ENCODE data around the gene TIE1. TPM values are rescaled to one million over a fixed set of nuclear protein-coding genes. Genes with fewer than 3 reads are reported as not detected.

TIE1 gene
- total RNA-seq, 2 experiments from 2014 or later: not detected

DNA sequence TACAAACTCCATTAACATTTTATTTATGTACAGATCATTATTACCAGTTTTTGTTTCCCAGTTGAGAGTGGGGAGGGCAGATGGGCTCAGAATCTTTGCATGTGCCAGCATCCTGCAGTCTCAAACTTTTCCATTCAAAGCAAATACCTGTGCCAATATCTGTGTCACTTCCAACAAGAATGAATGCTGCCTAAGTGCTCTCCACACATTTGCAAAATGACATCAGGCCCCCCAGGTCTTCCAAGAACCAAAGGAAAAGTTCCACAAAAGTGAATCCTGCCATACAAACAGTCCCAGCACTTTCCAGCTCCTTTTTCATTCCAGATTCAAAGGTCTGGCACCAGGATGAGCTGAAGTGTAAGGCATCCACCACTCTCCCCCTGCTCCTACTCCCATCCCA is 1.7 kb upstream of the TIE1 start:
- ATAC-seq: no peak
- Mint-ChIP-seq H3K9me3 (ENCODE audit: low read depth) (no peaks in the 10 kb centered on the region), H3K27ac (no peak overlapping the region), H3K4me3 (no peak overlapping the region), H3K36me3 (ENCODE audit: low read depth) (no peaks in the 10 kb centered on the region), H3K27me3 (no peaks in the 10 kb centered on the region), H3K4me1 (peaks cover 19% of the 10 kb centered on the region)
- intact Hi-C loops (cut with DNase I, micrococcal nuclease): no loop called here
- ChIA-PET CTCF (no interaction called here), POLR2A (no interaction called here)
- DNase-seq: no peak

DNA sequence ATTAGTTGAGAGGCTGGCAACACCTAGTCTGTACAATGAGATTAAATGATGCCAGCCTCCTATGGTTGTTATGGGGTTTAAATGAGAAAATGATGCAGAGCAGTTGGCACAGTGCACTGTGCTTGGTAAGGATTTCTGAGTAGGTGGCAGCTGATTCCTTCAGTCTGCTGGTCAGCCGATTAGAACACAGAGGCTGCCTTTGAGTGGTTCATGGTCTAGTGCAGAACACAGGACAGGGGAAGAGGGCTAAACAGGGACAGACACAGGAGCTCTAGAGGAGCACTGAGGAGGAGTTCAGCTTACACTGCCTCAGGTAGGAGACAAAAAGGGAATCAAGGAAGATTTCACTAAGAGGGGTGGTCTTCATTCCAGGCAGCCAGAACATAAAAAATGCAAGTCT is 1.4 kb downstream of the TIE1 start:
- intact Hi-C loops (cut with DNase I, micrococcal nuclease): no loop called here
- DNase-seq: no peak
- Mint-ChIP-seq H3K4me3 (no peak overlapping the region), H3K27ac (no peak overlapping the region), H3K9me3 (ENCODE audit: low read depth) (no peaks in the 10 kb centered on the region), H3K36me3 (ENCODE audit: low read depth) (no peaks in the 10 kb centered on the region), H3K4me1 (no peaks in the 10 kb centered on the region), H3K27me3 (no peaks in the 10 kb centered on the region)
- ATAC-seq: no peak
- CTCF ChIA-PET: no interaction called here
- POLR2A ChIA-PET: no interaction called here

DNA sequence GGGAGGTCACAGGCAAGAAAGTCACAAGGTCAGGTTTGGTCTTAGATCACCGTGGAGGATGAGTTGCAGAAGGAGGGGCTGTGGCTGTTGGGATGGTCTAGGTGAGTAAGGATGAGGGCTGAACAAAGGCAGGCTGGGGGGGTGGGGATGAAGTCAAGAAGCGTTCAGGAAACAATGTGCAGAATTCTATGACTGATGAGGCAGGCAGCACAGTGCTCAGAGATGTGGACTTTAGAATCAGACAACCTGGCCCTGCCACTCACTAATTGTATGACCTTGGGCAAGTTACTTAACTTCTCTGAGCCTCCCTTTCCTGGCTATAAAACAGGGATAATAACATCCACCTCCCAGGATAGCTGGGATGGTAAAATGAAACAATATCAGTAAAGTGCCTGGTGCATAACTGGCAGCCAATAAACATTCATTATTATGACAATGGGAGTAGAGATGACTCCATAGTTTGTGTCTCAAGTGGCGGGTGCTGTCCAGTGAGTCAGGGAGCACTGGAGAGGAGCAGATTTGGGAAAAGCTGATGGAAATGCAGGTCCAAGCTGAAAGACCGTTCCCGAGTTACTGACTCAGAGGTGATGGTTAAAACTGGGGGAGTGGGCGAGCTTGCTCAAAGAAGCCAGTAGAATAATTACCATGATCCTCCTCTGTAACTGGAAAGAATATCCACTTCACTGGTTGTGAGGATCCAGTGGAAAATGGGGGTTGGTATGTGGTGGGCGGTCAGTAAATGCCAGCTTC is 2.1 kb downstream of the TIE1 start:
- Mint-ChIP-seq H3K4me1 (no peaks in the 10 kb centered on the region), H3K36me3 (ENCODE audit: low read depth) (no peaks in the 10 kb centered on the region), H3K27me3 (no peaks in the 10 kb centered on the region), H3K4me3 (no peak overlapping the region), H3K27ac (no peak overlapping the region), H3K9me3 (ENCODE audit: low read depth) (no peaks in the 10 kb centered on the region)
- intact Hi-C loops (cut with DNase I, micrococcal nuclease): no loop called here
- CTCF ChIA-PET: interaction anchor here (1.3 kb wide), 1 partner anchor 27 kb away, joined by 4 read pairs; no protein-coding TSS in a partner anchor
- ATAC-seq (no peak), DNase-seq (no peak)
- POLR2A ChIA-PET: no interaction called here

DNA sequence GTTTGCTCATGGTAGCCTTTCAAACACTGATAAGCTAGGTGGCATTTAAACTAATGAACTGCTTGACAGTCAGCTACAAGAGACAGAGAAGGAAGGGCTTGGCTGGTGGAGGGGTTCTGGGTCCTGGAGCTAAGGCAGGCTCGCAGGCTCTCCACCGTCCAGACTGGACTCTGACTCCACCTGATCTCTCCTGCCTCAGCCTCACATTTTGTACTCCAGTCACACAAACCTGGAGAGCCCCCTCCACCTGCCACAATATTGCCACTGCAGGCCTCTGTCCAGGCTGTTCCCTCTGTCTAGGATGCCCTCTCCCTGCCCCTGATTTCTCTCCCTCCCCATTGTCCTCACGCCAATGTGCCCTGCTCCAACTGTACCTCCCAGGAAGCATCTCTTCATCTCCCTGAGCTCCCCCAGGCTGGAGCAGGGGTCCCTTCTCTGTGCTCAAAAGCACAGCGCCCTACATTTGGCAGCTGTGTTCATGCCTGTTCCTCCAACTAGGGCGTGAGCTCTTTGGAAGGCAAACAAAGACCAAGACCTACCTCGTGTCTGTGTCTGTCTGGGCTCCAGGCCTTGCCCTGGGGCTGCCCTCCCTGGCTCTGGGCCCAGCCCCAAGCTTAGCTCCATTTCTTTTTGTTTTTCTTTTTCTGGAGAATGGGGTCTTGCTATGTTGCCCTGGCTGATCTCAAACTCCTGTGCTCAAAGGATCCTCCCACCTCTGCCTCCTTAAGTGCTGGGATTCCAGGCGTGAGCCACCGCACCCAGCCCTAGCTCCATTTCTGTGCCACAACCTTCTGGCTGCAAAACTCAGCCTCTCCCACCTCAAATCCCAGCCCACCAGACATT is 2.9 kb downstream of the TIE1 start:
- ATAC-seq (no peak), DNase-seq (no peak)
- intact Hi-C loops (cut with DNase I, micrococcal nuclease): no loop called here
- Mint-ChIP-seq H3K36me3 (ENCODE audit: low read depth) (no peaks in the 10 kb centered on the region), H3K4me1 (no peaks in the 10 kb centered on the region), H3K27me3 (no peaks in the 10 kb centered on the region), H3K9me3 (ENCODE audit: low read depth) (no peaks in the 10 kb centered on the region), H3K27ac (no peak overlapping the region), H3K4me3 (no peak overlapping the region)
- ChIA-PET POLR2A (no interaction called here), CTCF (interaction anchor here (0.8 to 1.3 kb wide), 2 partner anchors 26 to 59 kb away, joined by 3 to 4 read pairs; no protein-coding TSS in a partner anchor)

DNA sequence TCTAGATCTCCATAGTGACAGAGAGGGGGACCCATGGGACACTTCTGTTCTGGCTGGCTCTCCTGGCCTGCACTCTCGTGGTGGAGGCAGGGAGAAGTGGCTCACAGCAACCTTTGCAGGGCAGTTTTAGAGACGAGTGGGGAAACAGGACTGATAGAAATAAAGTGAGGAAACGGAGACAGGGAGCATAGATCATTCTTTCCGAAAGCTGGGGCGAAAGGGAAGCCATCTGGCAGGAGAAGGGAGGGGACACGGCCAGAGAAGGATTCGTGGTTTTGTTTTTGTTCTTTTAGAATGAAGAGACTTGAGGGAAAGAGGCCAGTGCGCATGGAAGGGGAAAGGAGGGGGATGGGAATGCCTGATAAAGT is 3.5 kb downstream of the TIE1 start:
- Mint-ChIP-seq H3K27ac (no peak overlapping the region), H3K4me3 (no peak overlapping the region), H3K36me3 (ENCODE audit: low read depth) (no peaks in the 10 kb centered on the region), H3K27me3 (no peaks in the 10 kb centered on the region), H3K4me1 (no peaks in the 10 kb centered on the region), H3K9me3 (ENCODE audit: low read depth) (no peaks in the 10 kb centered on the region)
- DNase-seq: no peak
- intact Hi-C loops (cut with DNase I, micrococcal nuclease): no loop called here
- POLR2A ChIA-PET: no interaction called here
- no peak for ATAC-seq
- CTCF ChIA-PET: interaction anchor here (1.3 kb wide), 1 partner anchor 26 kb away, joined by 4 read pairs; no protein-coding TSS in a partner anchor

DNA sequence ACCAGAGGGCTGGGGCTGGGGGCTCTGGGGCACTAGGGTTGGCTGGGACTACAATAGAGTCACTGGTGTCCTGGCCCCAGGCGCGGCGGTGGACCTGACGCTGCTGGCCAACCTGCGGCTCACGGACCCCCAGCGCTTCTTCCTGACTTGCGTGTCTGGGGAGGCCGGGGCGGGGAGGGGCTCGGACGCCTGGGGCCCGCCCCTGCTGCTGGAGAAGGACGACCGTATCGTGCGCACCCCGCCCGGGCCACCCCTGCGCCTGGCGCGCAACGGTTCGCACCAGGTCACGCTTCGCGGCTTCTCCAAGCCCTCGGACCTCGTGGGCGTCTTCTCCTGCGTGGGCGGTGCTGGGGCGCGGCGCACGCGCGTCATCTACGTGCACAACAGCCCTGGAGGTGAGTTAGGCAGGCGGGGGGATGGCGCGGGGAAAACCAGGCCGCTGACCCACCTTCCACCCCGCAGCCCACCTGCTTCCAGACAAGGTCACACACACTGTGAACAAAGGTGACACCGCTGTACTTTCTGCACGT is 4.1 kb downstream of the TIE1 start:
- ChIA-PET CTCF (no interaction called here), POLR2A (no interaction called here)
- no peak for ATAC-seq
- DNase-seq: no peak
- Mint-ChIP-seq H3K36me3 (ENCODE audit: low read depth) (no peaks in the 10 kb centered on the region), H3K4me3 (no peak overlapping the region), H3K9me3 (ENCODE audit: low read depth) (no peaks in the 10 kb centered on the region), H3K27me3 (no peaks in the 10 kb centered on the region), H3K4me1 (no peaks in the 10 kb centered on the region), H3K27ac (no peak overlapping the region)
- intact Hi-C loops (cut with DNase I, micrococcal nuclease): no loop called here

DNA sequence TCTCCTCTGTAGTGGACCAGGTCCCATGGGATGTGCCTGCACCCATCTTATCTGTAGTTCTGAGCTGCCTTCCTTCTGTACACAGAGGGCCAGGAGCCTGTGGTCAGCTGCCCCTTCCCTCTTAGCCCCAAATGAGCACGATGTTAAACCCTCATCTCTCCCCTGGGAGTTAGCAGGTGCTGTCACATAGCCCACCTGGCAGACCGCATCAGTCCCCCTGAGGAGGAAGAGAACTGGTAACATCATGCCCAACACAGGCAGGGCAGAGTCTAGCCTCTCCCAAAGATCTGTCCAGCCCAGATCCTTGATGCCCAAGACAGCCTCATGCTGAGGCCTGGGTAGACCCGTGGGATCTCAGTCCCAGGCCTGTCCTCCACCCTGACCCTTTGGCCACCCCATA is 4.7 kb downstream of the TIE1 start:
- intact Hi-C loops (cut with DNase I, micrococcal nuclease): no loop called here
- Mint-ChIP-seq H3K4me1 (no peaks in the 10 kb centered on the region), H3K9me3 (ENCODE audit: low read depth) (no peaks in the 10 kb centered on the region), H3K27me3 (no peaks in the 10 kb centered on the region), H3K4me3 (no peak overlapping the region), H3K36me3 (ENCODE audit: low read depth) (no peaks in the 10 kb centered on the region), H3K27ac (no peak overlapping the region)
- CTCF ChIA-PET: no interaction called here
- DNase-seq: no peak
- POLR2A ChIA-PET: no interaction called here
- no peak for ATAC-seq

DNA sequence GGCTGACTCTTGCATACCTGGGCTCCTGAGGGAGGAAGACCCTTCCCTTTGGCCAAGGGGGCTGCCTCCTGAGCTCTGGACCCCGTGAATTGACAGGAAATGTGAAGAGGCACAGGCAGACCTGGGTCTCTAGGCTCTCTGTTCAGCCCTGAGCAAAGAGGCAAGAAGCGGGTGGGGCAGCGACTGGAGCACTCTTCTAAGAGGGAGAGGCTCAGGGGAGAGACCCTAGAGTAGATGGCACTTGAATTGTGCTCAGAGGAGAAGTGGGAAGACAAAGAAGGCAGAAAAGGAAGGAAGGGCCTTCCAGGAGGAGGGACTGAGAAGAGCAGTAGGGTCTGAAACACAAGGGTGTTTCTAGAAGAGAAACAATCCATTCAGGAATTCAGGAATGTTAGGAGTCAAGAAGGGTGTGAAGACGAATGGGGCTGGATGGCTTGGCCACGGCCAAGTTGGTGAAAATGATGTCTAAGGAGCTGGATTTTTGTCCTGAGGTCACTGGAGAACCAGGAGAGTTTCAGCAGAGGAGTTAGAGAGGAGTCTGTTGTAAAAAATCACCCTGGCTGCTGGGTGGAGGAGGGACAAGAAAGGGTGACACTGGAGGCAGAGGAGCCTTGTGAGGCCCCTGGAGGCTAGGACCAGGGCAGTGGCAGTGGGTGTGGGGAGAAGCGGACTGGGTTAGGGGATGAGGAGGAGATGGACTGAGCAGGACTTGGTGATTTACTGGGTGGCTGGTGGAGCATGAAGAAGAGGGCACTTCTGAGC is 5.3 kb downstream of the TIE1 start:
- no peaks in the 10 kb centered on the region for H3K4me1 Mint-ChIP-seq
- H3K36me3 Mint-ChIP-seq (ENCODE audit: low read depth): no peaks in the 10 kb centered on the region
- no peaks in the 10 kb centered on the region for H3K9me3 Mint-ChIP-seq (ENCODE audit: low read depth)
- no peaks in the 10 kb centered on the region for H3K27me3 Mint-ChIP-seq
- ChIA-PET CTCF (no interaction called here), POLR2A (no interaction called here)
- ATAC-seq: no peak
- intact Hi-C loops (cut with DNase I, micrococcal nuclease): no loop called here
- no peak overlapping the region for H3K27ac Mint-ChIP-seq
- DNase-seq: no peak
- no peak overlapping the region for H3K4me3 Mint-ChIP-seq

DNA sequence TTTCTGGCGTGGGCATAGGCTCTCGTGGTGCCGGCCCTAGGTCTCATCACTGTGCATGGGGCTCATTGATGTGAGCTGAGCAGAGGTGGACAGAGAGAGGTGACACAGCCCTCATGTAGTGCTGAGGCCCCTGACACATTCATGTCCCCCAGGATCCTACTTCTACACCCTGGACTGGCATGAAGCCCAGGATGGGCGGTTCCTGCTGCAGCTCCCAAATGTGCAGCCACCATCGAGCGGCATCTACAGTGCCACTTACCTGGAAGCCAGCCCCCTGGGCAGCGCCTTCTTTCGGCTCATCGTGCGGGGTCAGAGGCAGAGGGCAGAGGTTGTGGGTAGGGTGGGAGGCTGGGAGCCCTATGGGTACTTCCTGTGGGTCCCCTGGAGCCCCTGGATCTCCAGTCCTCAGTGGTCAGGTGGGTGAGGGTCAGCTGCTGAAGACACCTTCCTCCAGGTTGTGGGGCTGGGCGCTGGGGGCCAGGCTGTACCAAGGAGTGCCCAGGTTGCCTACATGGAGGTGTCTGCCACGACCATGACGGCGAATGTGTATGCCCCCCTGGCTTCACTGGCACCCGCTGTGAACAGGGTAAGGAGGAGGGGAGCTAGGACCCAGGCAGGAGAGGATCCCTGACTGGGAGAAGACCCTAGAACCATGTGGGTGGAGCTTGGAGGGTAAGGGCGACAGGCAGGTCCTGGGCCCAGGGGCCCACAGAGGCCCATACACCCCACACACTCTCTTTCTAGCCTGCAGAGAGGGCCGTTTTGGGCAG is 6.1 kb downstream of the TIE1 start:
- ATAC-seq: no peak
- ChIA-PET POLR2A (no interaction called here), CTCF (no interaction called here)
- Mint-ChIP-seq H3K36me3 (ENCODE audit: low read depth) (no peaks in the 10 kb centered on the region), H3K4me3 (no peak overlapping the region), H3K9me3 (ENCODE audit: low read depth) (no peaks in the 10 kb centered on the region), H3K27me3 (no peaks in the 10 kb centered on the region), H3K4me1 (no peaks in the 10 kb centered on the region), H3K27ac (no peak overlapping the region)
- no peak for DNase-seq
- intact Hi-C loops (cut with DNase I, micrococcal nuclease): no loop called here

DNA sequence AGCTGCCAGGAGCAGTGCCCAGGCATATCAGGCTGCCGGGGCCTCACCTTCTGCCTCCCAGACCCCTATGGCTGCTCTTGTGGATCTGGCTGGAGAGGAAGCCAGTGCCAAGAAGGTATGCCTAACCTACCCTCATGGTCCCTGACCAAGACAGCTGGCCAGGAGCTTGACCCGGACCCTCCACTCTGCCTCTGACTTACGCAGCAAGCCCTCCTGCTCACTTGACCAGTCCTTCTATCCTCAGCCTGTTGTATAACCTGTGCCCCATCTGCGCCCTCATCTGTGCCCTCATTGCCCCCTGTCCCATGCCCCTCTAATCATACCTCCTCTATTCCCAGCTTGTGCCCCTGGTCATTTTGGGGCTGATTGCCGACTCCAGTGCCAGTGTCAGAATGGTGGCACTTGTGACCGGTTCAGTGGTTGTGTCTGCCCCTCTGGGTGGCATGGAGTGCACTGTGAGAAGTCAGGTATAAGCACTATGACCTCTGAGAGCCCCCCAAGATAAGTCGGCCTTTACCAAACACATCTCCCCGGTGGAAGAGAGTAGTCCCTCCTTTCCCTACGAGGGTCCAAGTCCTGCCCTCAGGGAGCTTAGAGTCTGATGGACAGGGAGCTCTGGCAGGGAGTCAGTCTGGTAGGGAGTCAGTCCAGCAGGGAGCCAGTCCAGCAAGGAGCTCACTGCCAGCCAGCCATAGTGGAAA is 6.8 kb downstream of the TIE1 start:
- Mint-ChIP-seq H3K4me1 (no peaks in the 10 kb centered on the region), H3K4me3 (no peak overlapping the region), H3K36me3 (ENCODE audit: low read depth) (no peaks in the 10 kb centered on the region), H3K27ac (no peak overlapping the region), H3K27me3 (no peaks in the 10 kb centered on the region), H3K9me3 (ENCODE audit: low read depth) (no peaks in the 10 kb centered on the region)
- ChIA-PET CTCF (no interaction called here), POLR2A (no interaction called here)
- intact Hi-C loops (cut with DNase I, micrococcal nuclease): no loop called here
- DNase-seq: no peak
- no peak for ATAC-seq

Measured in activated CD4-positive, alpha-beta T cell treated with anti-CD3 and anti-CD28 coated beads for 36 hours (primary cell).